Panc1 (cell line): Measurements from ENCODE around the gene ASMT. TPM values are rescaled to one million over a fixed set of nuclear protein-coding genes. Genes with fewer than 3 reads are reported as not detected.

Experiments
- ATAC-seq: fragments of 200-7000 bp; cut with Tn5 transposase; 2 replicates; pipeline ENCODE4 v1.9.1; 2020; ENCODE audit warnings: mild to moderate bottlenecking, moderate library complexity
- BruUV-seq: library from RNA; stranded (reverse); fragments of 400-500 nt; replicated peaks from 2 replicates; lab custom pipeline; 2021; lab: Mats Ljungman, UMichigan
- CTCF ChIA-PET: fragments of 300-600 bp; sonication (Branson Sonifier 250); formaldehyde crosslinking; loops from one replicate; lab custom pipeline; 2022; ENCODE audit warnings: antibody characterized with exemption; lab: Charles Lee
- POLR2A ChIA-PET: fragments of 300-600 bp; sonication (Branson Sonifier 250); formaldehyde crosslinking; loops from one replicate; lab custom pipeline; 2022; ENCODE audit warnings: antibody characterized with exemption; lab: Charles Lee
- DNase-seq: peaks from one replicate; pipeline ENCODE4 v3.0.0-alpha.2; 2010; ENCODE audit warnings: low read depth, low spot score
- H3K27ac ChIP-seq: 2 replicates; pipeline ENCODE4 v1.5.1; 2011; ENCODE audit warnings: mild to moderate bottlenecking, low read length, inconsistent platforms
- H3K27me3 ChIP-seq: fragments of 200-500 bp; sonication (Bioruptor generic); 2 replicates; pipeline ENCODE4 v1.6.0; 2014; ENCODE audit warnings: low read length, inconsistent platforms; ENCODE audit not compliant: control insufficient read depth, insufficient read depth
- H3K36me3 ChIP-seq: fragments of 200-500 bp; sonication (Bioruptor generic); 2 replicates; pipeline ENCODE4 v1.5.1; 2014; ENCODE audit warnings: inconsistent platforms, mild to moderate bottlenecking, low read length, moderate library complexity; ENCODE audit not compliant: control insufficient read depth, insufficient read depth
- H3K4me1 ChIP-seq: 2 replicates; pipeline ENCODE4 v1.5.1; 2011; ENCODE audit warnings: inconsistent platforms, mild to moderate bottlenecking, low read length, moderate library complexity; ENCODE audit not compliant: control insufficient read depth, insufficient read depth
- H3K4me3 ChIP-seq, 2 experiments: 2 replicates each; pipeline ENCODE4 v1.5.1; 2011 to 2012; ENCODE audit warnings: low read depth in 2 of 2, low read length in 2 of 2, mild to moderate bottlenecking in 2 of 2, inconsistent platforms in 1 of 2, moderate library complexity in 1 of 2
- H3K9me3 ChIP-seq: fragments of 200-500 bp; sonication (Bioruptor generic); 2 replicates; pipeline ENCODE4 v1.5.1; 2014; ENCODE audit warnings: low read depth, mild to moderate bottlenecking, inconsistent platforms, low read length, moderate library complexity; ENCODE audit not compliant: control insufficient read depth, insufficient read depth
- CTCF ChIP-seq: fragments of 450-650 bp; IDR thresholded peaks from 2 replicates; pipeline ENCODE4 v1.5.1; 2017; ENCODE audit warnings: mild to moderate bottlenecking
- POLR2AphosphoS5 ChIP-seq: IDR thresholded peaks from 2 replicates; pipeline ENCODE4 v1.6.1; 2012; ENCODE audit warnings: mild to moderate bottlenecking, low read depth, low read length, moderate library complexity
- SIN3A ChIP-seq: IDR thresholded peaks from 2 replicates; pipeline ENCODE4 v1.6.1; 2012; ENCODE audit warnings: low read depth, mild to moderate bottlenecking, low read length, moderate library complexity, borderline replicate concordance; ENCODE audit not compliant: insufficient read depth
- TCF7L2 ChIP-seq: IDR thresholded peaks from 2 replicates; pipeline ENCODE4 v1.6.1; 2011; ENCODE audit warnings: mild to moderate bottlenecking, low read depth, low read length, inconsistent platforms
- in situ Hi-C: cut with HindIII; loops from 2 replicates; pipeline ENCODE4 v1.10.0; 2016; ENCODE audit warnings: low sequenced_read_pairs, low pct_unique_long_range_greater_than_20kb
- intact Hi-C: fragments of 100-400 bp; cut with micrococcal nuclease; formaldehyde crosslinking; loops from one replicate; pipeline ENCODE4 v1.10.0; 2022; ENCODE audit not compliant: unreplicated experiment
- total RNA-seq: library from RNA; stranded (reverse); gene quantifications from one replicate; pipeline ENCODE4 v1.2.1, GENCODE V29; 2021; ENCODE audit not compliant: unreplicated experiment
- TF ChIP-seq, protein P1 (sequence below), 2 experiments: IDR thresholded peaks; 2 replicates each; pipeline ENCODE4 v1.6.1; 2011 to 2012; ENCODE audit warnings: low read depth in 2 of 2, control low read depth in 1 of 2, low read length in 1 of 2, mild to moderate bottlenecking in 1 of 2, moderate library complexity in 1 of 2; ENCODE audit not compliant: insufficient read depth in 1 of 2

ASMT gene
- total RNA-seq, 1 experiment from 2014 or later: not detected

DNA sequence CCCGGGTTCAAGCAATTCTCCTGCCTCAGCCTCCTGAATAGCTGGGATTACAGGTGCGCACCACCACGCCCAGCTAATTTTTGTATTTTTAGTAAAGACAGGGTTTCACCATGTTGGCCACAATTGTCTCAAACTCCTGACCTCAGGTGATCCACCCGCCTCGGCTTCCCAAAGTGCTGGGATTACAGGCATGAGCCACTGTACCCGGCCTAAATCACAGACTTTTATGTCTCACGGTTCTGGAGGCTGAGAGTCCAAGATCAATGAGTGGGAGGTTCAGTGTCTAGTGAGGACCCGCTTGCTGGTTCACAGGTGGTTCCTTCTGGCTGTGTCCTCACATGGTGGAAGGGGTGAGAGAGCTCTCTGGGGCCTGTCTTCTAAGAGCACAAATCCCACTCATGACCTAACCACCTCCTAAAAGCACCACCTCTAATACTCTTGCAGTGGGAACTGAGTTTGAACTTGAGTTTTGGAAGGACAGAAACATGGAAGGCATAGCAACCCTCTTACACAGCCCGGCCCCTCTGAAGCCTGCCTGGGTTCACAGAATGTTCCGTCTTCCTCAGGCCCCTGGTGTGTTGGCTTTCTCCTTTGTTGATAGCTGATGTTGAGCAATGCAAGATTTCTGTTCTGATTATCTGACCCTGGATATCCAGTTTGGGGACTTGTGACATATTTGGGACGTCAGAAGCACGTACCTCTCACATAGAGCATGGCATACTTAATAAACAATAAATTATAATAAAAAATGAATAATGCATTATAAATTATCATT lies 25.3 kb upstream of the ASMT start:
- no peak overlapping the region for H3K27ac ChIP-seq
- H3K4me3 ChIP-seq: no peak overlapping the region
- no peaks in the 10 kb centered on the region for H3K9me3 ChIP-seq
- DNase-seq (no peak), ATAC-seq (no peak)
- intact Hi-C loops (loop anchor here (10.0 kb wide), 1 partner anchor 135 kb away; the partner anchor contains the start of gene ASMTL), in situ Hi-C loops (no loop called here)
- TF ChIP-seq, protein P1, sequence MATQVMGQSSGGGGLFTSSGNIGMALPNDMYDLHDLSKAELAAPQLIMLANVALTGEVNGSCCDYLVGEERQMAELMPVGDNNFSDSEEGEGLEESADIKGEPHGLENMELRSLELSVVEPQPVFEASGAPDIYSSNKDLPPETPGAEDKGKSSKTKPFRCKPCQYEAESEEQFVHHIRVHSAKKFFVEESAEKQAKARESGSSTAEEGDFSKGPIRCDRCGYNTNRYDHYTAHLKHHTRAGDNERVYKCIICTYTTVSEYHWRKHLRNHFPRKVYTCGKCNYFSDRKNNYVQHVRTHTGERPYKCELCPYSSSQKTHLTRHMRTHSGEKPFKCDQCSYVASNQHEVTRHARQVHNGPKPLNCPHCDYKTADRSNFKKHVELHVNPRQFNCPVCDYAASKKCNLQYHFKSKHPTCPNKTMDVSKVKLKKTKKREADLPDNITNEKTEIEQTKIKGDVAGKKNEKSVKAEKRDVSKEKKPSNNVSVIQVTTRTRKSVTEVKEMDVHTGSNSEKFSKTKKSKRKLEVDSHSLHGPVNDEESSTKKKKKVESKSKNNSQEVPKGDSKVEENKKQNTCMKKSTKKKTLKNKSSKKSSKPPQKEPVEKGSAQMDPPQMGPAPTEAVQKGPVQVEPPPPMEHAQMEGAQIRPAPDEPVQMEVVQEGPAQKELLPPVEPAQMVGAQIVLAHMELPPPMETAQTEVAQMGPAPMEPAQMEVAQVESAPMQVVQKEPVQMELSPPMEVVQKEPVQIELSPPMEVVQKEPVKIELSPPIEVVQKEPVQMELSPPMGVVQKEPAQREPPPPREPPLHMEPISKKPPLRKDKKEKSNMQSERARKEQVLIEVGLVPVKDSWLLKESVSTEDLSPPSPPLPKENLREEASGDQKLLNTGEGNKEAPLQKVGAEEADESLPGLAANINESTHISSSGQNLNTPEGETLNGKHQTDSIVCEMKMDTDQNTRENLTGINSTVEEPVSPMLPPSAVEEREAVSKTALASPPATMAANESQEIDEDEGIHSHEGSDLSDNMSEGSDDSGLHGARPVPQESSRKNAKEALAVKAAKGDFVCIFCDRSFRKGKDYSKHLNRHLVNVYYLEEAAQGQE (IDR thresholded peaks at IDR 0.05; ENCODE audit: insufficient read depth in 1 of 2, low read depth in 2 of 2, low read length in 1 of 2): no peak
- TF ChIP-seq CTCF: no peak
- ChIA-PET POLR2A (no interaction called here), CTCF (no interaction called here)
- BruUV-seq: no TSS peak
- H3K36me3 ChIP-seq: no peaks in the 10 kb centered on the region; the same call in 1 of the 2 replicates
- H3K27me3 ChIP-seq: no peaks in the 10 kb centered on the region
- H3K4me1 ChIP-seq: peaks cover 2% of the 10 kb centered on the region; the same call in 1 of the 2 replicates

GRCh38 chrX:1591102-1591862 lies 23.6 kb upstream of the ASMT start, which contains the start of gene AKAP17A:
AKAP17A (plus strand) TSS chrX:1591604; CDS start chrX:1593463, 1,859 bp downstream.
- peak within 1 kb of the TSS; percentile 56 to 59 for H3K4me3 ChIP-seq
- TF ChIP-seq TCF7L2 (0 out of 2 replicates have a peak, but pooled peaks have one; percentile 19), SIN3A (no peak), POLR2AphosphoS5 (no peak)
- peaks cover 2% of the 10 kb centered on the region; the same call in 1 of the 2 replicates for H3K4me1 ChIP-seq
- no peaks in the 10 kb centered on the region; the same call in 1 of the 2 replicates for H3K36me3 ChIP-seq
- ChIA-PET POLR2A (no interaction called here), CTCF (no interaction called here)
- peak; percentile 95 for ATAC-seq
- no peaks in the 10 kb centered on the region for H3K9me3 ChIP-seq
- peak; percentile 17 for DNase-seq
- intact Hi-C loops (no loop called here), in situ Hi-C loops (no loop called here)
- no TSS peak for BruUV-seq
- H3K27me3 ChIP-seq: no peaks in the 10 kb centered on the region
- H3K27ac ChIP-seq: peak within 1 kb of the TSS; percentile 65; the same call in 1 of the 2 replicates
